Pons (tissue), 1 donor: ENCODE measurements around the gene INPPL1.
"Not testable (repeated sequence)": the region's sequence is repeated elsewhere in the genome, so short reads cannot be mapped to it uniquely, and the experiment has no call there.

ENCODE experiments used
- DNase-seq: peaks from one replicate; pipeline ENCODE4 v3.0.0-alpha.2; 2016; ENCODE audit warnings: low spot score

INPPL1 gene

GRCh38 chr11:72243173-72244059 lies 18.8 kb downstream of the INPPL1 start:
- DNase-seq: no peak

- no peak for DNase-seq
These were observed 19.4 kb downstream of the INPPL1 start, which contains the start of gene PHOX2A for GRCh38 chr11:72244060-72244360. Gene PHOX2A, minus strand, starts transcription at chr11:72244176. Its CDS starts 172 bp downstream, at chr11:72244004.

- no peak for DNase-seq
These were observed 20.0 kb downstream of the INPPL1 start for GRCh38 chr11:72244361-72245262.

GRCh38 chr11:72245263-72245816 lies 20.8 kb downstream of the INPPL1 start:
- DNase-seq: no peak

- DNase-seq: no peak
These were observed 23.0 kb downstream of the INPPL1 start for GRCh38 chr11:72247584-72247983.

GRCh38 chr11:72249961-72250360 lies 25.4 kb downstream of the INPPL1 start:
- DNase-seq: no peak

- DNase-seq: no peak
These were observed 26.3 kb downstream of the INPPL1 start for GRCh38 chr11:72250661-72251464.

- DNase-seq: no peak
These were observed 27.0 kb downstream of the INPPL1 start for GRCh38 chr11:72251614-72252013.

GRCh38 chr11:72253392-72253791 lies 28.8 kb downstream of the INPPL1 start:
- DNase-seq: no peak

- no peak for DNase-seq
These were observed 29.9 kb downstream of the INPPL1 start for GRCh38 chr11:72254299-72254993.

GRCh38 chr11:72257570-72257969 lies 33.0 kb downstream of the INPPL1 start:
- DNase-seq: no peak

GRCh38 chr11:72259490-72259889 lies 34.9 kb downstream of the INPPL1 start:
- DNase-seq: no peak

GRCh38 chr11:72260574-72260973 lies 36.0 kb downstream of the INPPL1 start:
- no peak for DNase-seq

- DNase-seq: no peak
These were observed 38.8 kb downstream of the INPPL1 start for GRCh38 chr11:72263361-72263760.

GRCh38 chr11:72265951-72266350 lies 41.4 kb downstream of the INPPL1 start:
- DNase-seq: no peak

- not testable (repeated sequence) for DNase-seq
These were observed 42.4 kb downstream of the INPPL1 start for GRCh38 chr11:72266960-72267359.

- no peak for DNase-seq
These were observed 43.5 kb downstream of the INPPL1 start for GRCh38 chr11:72267956-72268617.

- no peak for DNase-seq
These were observed 47.4 kb downstream of the INPPL1 start for GRCh38 chr11:72271980-72272379.

GRCh38 chr11:72274435-72274834 lies 49.9 kb downstream of the INPPL1 start:
- DNase-seq: no peak

- DNase-seq: no peak
These were observed 54.3 kb downstream of the INPPL1 start for GRCh38 chr11:72278905-72279304.

- no peak for DNase-seq
These were observed 55.5 kb downstream of the INPPL1 start for GRCh38 chr11:72280037-72280436.
